Fibroblast of skin of back (primary cell): ENCODE data around the gene MAP2K1.
A peak's percentile ranks its signal among the peaks of the same experiment; 100 is the strongest.

Experiments
- DNase-seq: peaks from one replicate; pipeline ENCODE4 v3.0.0-alpha.2; 2013

The MAP2K1 gene

GRCh38 chr15:66505818-66506217 lies 119.1 kb downstream of the MAP2K1 start:
- DNase-seq: no peak

- no peak for DNase-seq
Observed at GRCh38 chr15:66508293-66508883, 121.7 kb downstream of the MAP2K1 start.

GRCh38 chr15:66514586-66514985 lies 127.9 kb downstream of the MAP2K1 start:
- no peak for DNase-seq

- peak; percentile 51 for DNase-seq
Observed at GRCh38 chr15:66515901-66516322, 129.2 kb downstream of the MAP2K1 start.

- no peak for DNase-seq
Observed at GRCh38 chr15:66523926-66524325, 137.2 kb downstream of the MAP2K1 start.

GRCh38 chr15:66524838-66525237 lies 138.1 kb downstream of the MAP2K1 start:
- no peak for DNase-seq

GRCh38 chr15:66535056-66535455 lies 148.3 kb downstream of the MAP2K1 start:
- DNase-seq: no peak
